ENCODE data around the gene LMO4. TPM values are rescaled to one million over a fixed set of nuclear protein-coding genes. Genes with fewer than 3 reads are reported as not detected.

The LMO4 gene
- total and polyA plus RNA-seq, 7 experiments from 2014 or later, result 6.4 to 30.6 (median 9.1) TPM

DNA sequence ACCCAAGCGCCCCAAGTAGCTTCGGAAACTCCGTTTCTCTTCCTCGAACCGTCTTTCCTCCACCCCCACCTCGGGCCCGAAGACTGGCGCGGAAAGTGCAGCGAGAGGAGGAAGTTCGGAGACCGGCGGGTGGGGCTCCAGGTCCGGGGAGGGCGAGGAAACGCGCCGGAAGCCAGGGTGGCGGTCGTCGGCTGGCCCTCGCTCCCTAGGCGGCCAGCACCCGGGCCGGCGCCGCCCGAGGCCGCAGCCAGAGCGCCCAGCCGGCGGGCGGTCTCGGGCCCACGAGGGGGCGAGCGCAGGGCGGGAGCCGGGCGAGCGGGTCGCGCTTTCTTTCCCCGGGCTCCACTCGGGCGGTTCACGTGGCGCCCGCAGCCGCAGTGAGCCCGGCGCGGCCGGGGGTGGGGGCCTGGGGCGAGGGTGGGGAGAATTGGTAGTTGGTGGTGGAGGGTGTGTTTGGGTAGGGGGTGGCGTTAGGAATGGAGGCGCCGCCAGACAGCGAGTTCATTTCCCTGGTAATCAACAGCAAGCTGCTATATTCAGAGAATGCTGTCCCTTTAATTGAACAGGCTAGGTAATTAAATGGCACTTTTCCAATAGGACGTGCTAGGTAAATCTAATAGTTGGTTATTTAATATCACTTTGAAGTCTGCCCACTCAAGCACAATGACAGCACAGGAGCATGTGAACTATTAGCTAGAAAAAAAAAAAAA, 6.7 kb downstream of the LMO4 start:
- Histone ChIP-seq H3K4me1 (ENCODE audit: control insufficient read depth in 2 of 2, insufficient read depth in 2 of 2, low read length in 2 of 2) (peaks cover 28 to 29% of the 10 kb centered on the region in 2 donors), H3K27ac (ENCODE audit: low read depth, low read length) (peak overlapping the region; percentile 38), H3K9me3 (ENCODE audit: control insufficient read depth in 2 of 3, low read length in 3 of 3) (no peaks in the 10 kb centered on the region), H3K4me3 (ENCODE audit: low read length) (peak overlapping the region; percentile 37), H3K27me3 (ENCODE audit: control insufficient read depth in 2 of 2, insufficient read depth in 2 of 2, low read length in 2 of 2) (peaks cover 0 to 10% of the 10 kb centered on the region in 2 donors), H3K36me3 (ENCODE audit: control insufficient read depth in 2 of 3, insufficient read depth in 3 of 3, low read length in 3 of 3) (peaks cover 0 to 9% (median 0%) of the 10 kb centered on the region in 3 experiments)
- H3K9me3 Mint-ChIP-seq, result no peaks in the 10 kb centered on the region
- H3K27me3 Mint-ChIP-seq, result peaks cover 11 to 45% (median 27%) of the 10 kb centered on the region in 5 donors
- H3K4me1 Mint-ChIP-seq, result peaks cover 19 to 63% (median 46%) of the 10 kb centered on the region in 7 donors
- CTCF ChIA-PET, result interaction anchor here (1.3 to 1.5 kb wide), 2 partner anchors 9 to 13 kb away, joined by 3 to 6 read pairs; no protein-coding TSS in a partner anchor
- H3K27ac Mint-ChIP-seq, result peak overlapping the region; percentile 16 to 95 (median 76)
- DNase-seq, result peak; percentile 30 to 68 (median 52)
- POLR2A ChIA-PET, result interaction anchor here (0.7 to 1.1 kb wide), 2 partner anchors 8 to 9 kb away, joined by 3 to 4 read pairs; no protein-coding TSS in a partner anchor
- H3K4me3 Mint-ChIP-seq, result peak overlapping the region; percentile 81 to 94 (median 90)
- peaks cover 0 to 26% (median 4%) of the 10 kb centered on the region in 5 donors for H3K36me3 Mint-ChIP-seq
- ATAC-seq, result peak; percentile 68
- intact Hi-C loops (cut with micrococcal nuclease), result loop anchor here (1.0 to 10.0 kb wide), 3 partner anchors 9 to 1349 kb away; partner anchors contain the start of genes PKN2 (in 1 of the 2) and SH3GLB1 (in 1 of the 2)

DNA sequence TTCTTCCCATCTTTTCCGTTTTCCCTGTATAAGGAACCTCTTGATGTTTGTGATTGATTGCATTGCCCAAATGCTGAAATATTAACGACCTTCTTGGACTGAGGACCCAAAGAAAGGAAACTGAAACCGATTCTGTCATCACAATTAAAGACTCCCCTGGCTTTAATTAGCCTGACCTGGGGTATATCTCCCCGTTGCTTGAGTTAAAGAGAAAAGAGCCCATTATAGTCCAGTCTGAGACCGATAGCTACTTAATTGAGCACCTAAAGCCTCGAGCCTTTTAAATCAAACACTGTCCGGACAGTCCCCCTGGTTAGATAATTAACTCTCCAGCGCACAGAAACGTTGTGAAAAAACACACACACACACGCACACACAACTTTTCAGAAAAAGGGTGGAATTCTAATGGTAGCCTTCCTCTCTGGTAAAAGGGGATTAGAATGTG, 8.0 kb downstream of the LMO4 start:
- Histone ChIP-seq H3K27me3 (ENCODE audit: control insufficient read depth in 2 of 2, insufficient read depth in 2 of 2, low read length in 2 of 2) (peaks cover 0 to 10% of the 10 kb centered on the region in 2 donors), H3K27ac (ENCODE audit: low read depth, low read length) (no peak overlapping the region), H3K36me3 (ENCODE audit: control insufficient read depth in 2 of 3, insufficient read depth in 3 of 3, low read length in 3 of 3) (peaks cover 0 to 9% (median 0%) of the 10 kb centered on the region in 3 experiments), H3K4me1 (ENCODE audit: control insufficient read depth in 2 of 2, insufficient read depth in 2 of 2, low read length in 2 of 2) (peaks cover 26 to 28% of the 10 kb centered on the region in 2 donors), H3K4me3 (ENCODE audit: low read length) (no peak overlapping the region), H3K9me3 (ENCODE audit: control insufficient read depth in 2 of 3, low read length in 3 of 3) (no peaks in the 10 kb centered on the region)
- intact Hi-C loops (cut with micrococcal nuclease), result loop anchor here in 1 of 2 donors (1.0 to 10.0 kb wide), 2 partner anchors 8 to 632 kb away; partner anchors contain the start of genes LMO4 and SH3GLB1
- peak overlapping the region in 1 of 9 donors; percentile 2 for H3K27ac Mint-ChIP-seq
- POLR2A ChIA-PET, result no interaction called here
- H3K4me3 Mint-ChIP-seq, result peak overlapping the region in 5 of 10 donors; percentile 1 to 82 (median 34)
- DNase-seq (no peak), ATAC-seq (no peak)
- no peaks in the 10 kb centered on the region for H3K9me3 Mint-ChIP-seq
- peaks cover 10 to 56% (median 37%) of the 10 kb centered on the region in 7 donors for H3K4me1 Mint-ChIP-seq
- peaks cover 0 to 35% (median 4%) of the 10 kb centered on the region in 5 donors for H3K36me3 Mint-ChIP-seq
- CTCF ChIA-PET, result interaction anchor here (1.3 kb wide), 1 partner anchor 10 kb away, joined by 6 read pairs; no protein-coding TSS in a partner anchor
- peaks cover 11 to 37% (median 23%) of the 10 kb centered on the region in 5 donors for H3K27me3 Mint-ChIP-seq

DNA sequence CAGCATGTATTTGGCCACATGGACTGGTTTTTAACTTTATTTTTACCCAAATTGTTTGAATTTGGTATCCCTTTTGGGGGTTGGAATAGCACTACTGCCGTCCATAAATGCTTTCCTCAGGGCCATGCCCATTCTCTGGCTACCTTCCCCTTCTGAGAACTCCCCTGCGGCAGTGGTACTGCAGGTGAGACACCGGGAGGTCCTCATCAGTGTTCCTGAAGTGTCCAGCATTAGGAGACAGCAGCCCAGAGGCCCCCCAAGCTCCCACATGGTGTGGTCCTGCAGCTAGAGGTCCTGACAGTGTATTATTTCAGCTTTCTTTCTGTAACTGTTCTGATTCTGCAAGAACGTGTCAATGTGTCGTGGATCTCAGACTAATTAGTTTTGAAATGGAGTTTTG, 8.9 kb downstream of the LMO4 start:
- DNase-seq (no peak), ATAC-seq (no peak)
- intact Hi-C loops (cut with micrococcal nuclease), result loop anchor here in 1 of 2 donors (10.0 kb wide), 1 partner anchor 633 kb away; the partner anchor contains the start of gene SH3GLB1
- CTCF ChIA-PET, result no interaction called here
- H3K4me1 ChIP-seq (ENCODE audit: control insufficient read depth in 2 of 2, insufficient read depth in 2 of 2, low read length in 2 of 2), result peaks cover 16 to 22% of the 10 kb centered on the region in 2 donors
- no peak overlapping the region for H3K4me3 ChIP-seq (ENCODE audit: low read length)
- Mint-ChIP-seq H3K9me3 (no peaks in the 10 kb centered on the region), H3K4me1 (peaks cover under 1 to 48% (median 29%) of the 10 kb centered on the region in 7 donors), H3K27me3 (peaks cover 9 to 29% (median 16%) of the 10 kb centered on the region in 5 donors), H3K36me3 (peaks cover 0 to 31% (median 8%) of the 10 kb centered on the region in 5 donors), H3K4me3 (no peak overlapping the region), H3K27ac (no peak overlapping the region)
- POLR2A ChIA-PET, result no interaction called here
- peaks cover 0 to 10% of the 10 kb centered on the region in 2 donors for H3K27me3 ChIP-seq (ENCODE audit: control insufficient read depth in 2 of 2, insufficient read depth in 2 of 2, low read length in 2 of 2)
- peaks cover 0 to 9% (median 0%) of the 10 kb centered on the region in 3 experiments for H3K36me3 ChIP-seq (ENCODE audit: control insufficient read depth in 2 of 3, insufficient read depth in 3 of 3, low read length in 3 of 3)
- H3K9me3 ChIP-seq (ENCODE audit: control insufficient read depth in 2 of 3, low read length in 3 of 3), result no peaks in the 10 kb centered on the region
- H3K27ac ChIP-seq (ENCODE audit: low read depth, low read length), result no peak overlapping the region

DNA sequence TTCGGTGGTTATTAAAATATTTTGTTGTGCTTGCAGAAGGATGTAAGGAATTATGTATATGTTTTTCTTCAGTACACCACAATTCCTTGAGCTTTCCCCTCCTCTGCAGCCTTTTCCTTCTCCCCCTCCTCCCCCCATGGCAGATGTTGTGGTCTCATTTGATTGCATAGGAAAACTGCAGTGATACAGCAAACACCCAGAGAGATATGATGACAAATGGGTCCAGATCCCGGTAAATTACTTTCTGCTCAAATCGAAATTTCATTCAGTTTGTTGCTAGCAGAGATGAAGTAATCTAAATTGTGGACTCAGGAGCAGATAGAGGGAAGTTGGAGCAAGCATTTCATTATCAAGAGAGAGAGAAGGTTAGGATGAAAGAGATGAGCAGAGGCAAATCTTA, 9.9 kb downstream of the LMO4 start:
- Mint-ChIP-seq H3K27ac (no peak overlapping the region), H3K36me3 (peaks cover 0 to 33% (median 10%) of the 10 kb centered on the region in 5 donors), H3K4me3 (no peak overlapping the region), H3K9me3 (no peaks in the 10 kb centered on the region), H3K4me1 (peaks cover 0 to 39% (median 19%) of the 10 kb centered on the region in 7 donors), H3K27me3 (peaks cover 3 to 27% (median 12%) of the 10 kb centered on the region in 5 donors)
- H3K36me3 ChIP-seq (ENCODE audit: control insufficient read depth in 2 of 3, insufficient read depth in 3 of 3, low read length in 3 of 3), result peaks cover 0 to 9% (median 0%) of the 10 kb centered on the region in 3 experiments
- no peak overlapping the region for H3K4me3 ChIP-seq (ENCODE audit: low read length)
- intact Hi-C loops (cut with micrococcal nuclease), result loop anchor here in 1 of 2 donors (10.0 kb wide), 1 partner anchor 634 kb away; the partner anchor contains the start of gene SH3GLB1
- DNase-seq, result no peak
- POLR2A ChIA-PET, result no interaction called here
- peaks cover 0 to 3% of the 10 kb centered on the region in 2 donors for H3K27me3 ChIP-seq (ENCODE audit: control insufficient read depth in 2 of 2, insufficient read depth in 2 of 2, low read length in 2 of 2)
- no peaks in the 10 kb centered on the region for H3K9me3 ChIP-seq (ENCODE audit: control insufficient read depth in 2 of 3, low read length in 3 of 3)
- no peak overlapping the region for H3K27ac ChIP-seq (ENCODE audit: low read depth, low read length)
- CTCF ChIA-PET, result no interaction called here
- no peak for ATAC-seq
- peaks cover 15 to 16% of the 10 kb centered on the region in 2 donors for H3K4me1 ChIP-seq (ENCODE audit: control insufficient read depth in 2 of 2, insufficient read depth in 2 of 2, low read length in 2 of 2)

- Histone ChIP-seq H3K36me3 (ENCODE audit: control insufficient read depth in 2 of 3, insufficient read depth in 3 of 3, low read length in 3 of 3) (peaks cover 0 to 9% (median 0%) of the 10 kb centered on the region in 3 experiments), H3K4me3 (ENCODE audit: low read length) (no peak overlapping the region), H3K27me3 (ENCODE audit: control insufficient read depth in 2 of 2, insufficient read depth in 2 of 2, low read length in 2 of 2) (no peaks in the 10 kb centered on the region), H3K9me3 (ENCODE audit: control insufficient read depth in 2 of 3, low read length in 3 of 3) (no peaks in the 10 kb centered on the region), H3K4me1 (ENCODE audit: control insufficient read depth in 2 of 2, insufficient read depth in 2 of 2, low read length in 2 of 2) (no peaks in the 10 kb centered on the region), H3K27ac (ENCODE audit: low read depth, low read length) (no peak overlapping the region)
- CTCF ChIA-PET, result interaction anchor here (1.2 kb wide), 1 partner anchor 14 kb away, joined by 3 read pairs; no protein-coding TSS in a partner anchor
- Mint-ChIP-seq H3K4me3 (no peak overlapping the region), H3K36me3 (peaks cover 0 to 45% (median 10%) of the 10 kb centered on the region in 5 donors), H3K4me1 (peaks cover 0 to 3% (median 0%) of the 10 kb centered on the region in 7 donors), H3K9me3 (no peaks in the 10 kb centered on the region), H3K27me3 (peaks cover 0 to 9% (median 3%) of the 10 kb centered on the region in 5 donors), H3K27ac (no peak overlapping the region)
- POLR2A ChIA-PET, result interaction anchor here (0.7 to 1.2 kb wide), 2 partner anchors 10 to 14 kb away, joined by 4 read pairs; no protein-coding TSS in a partner anchor
- DNase-seq (no peak), ATAC-seq (no peak)
- intact Hi-C loops (cut with micrococcal nuclease), result loop anchor here in 1 of 2 donors (10.0 kb wide), 1 partner anchor 1639 kb away; the partner anchor contains the start of gene ZNHIT6
These were observed 15.6 kb downstream of the LMO4 start for GRCh38 chr1:87344231-87344630.

GRCh38 chr1:87346130-87346814, 17.6 kb downstream of the LMO4 start:
- Mint-ChIP-seq H3K36me3 (peaks cover 0 to 34% (median 6%) of the 10 kb centered on the region in 5 donors), H3K4me3 (no peak overlapping the region), H3K27me3 (peaks cover 0 to 9% (median 3%) of the 10 kb centered on the region in 5 donors), H3K27ac (no peak overlapping the region), H3K4me1 (peaks cover 0 to 3% (median 0%) of the 10 kb centered on the region in 7 donors), H3K9me3 (no peaks in the 10 kb centered on the region)
- CTCF ChIA-PET, result interaction anchor here (1.2 kb wide), 1 partner anchor 20 kb away, joined by 3 read pairs; no protein-coding TSS in a partner anchor
- Histone ChIP-seq H3K27ac (ENCODE audit: low read depth, low read length) (no peak overlapping the region), H3K4me1 (ENCODE audit: control insufficient read depth in 2 of 2, insufficient read depth in 2 of 2, low read length in 2 of 2) (no peaks in the 10 kb centered on the region), H3K36me3 (ENCODE audit: control insufficient read depth in 2 of 3, insufficient read depth in 3 of 3, low read length in 3 of 3) (no peaks in the 10 kb centered on the region), H3K4me3 (ENCODE audit: low read length) (no peak overlapping the region), H3K9me3 (ENCODE audit: control insufficient read depth in 2 of 3, low read length in 3 of 3) (no peaks in the 10 kb centered on the region), H3K27me3 (ENCODE audit: control insufficient read depth in 2 of 2, insufficient read depth in 2 of 2, low read length in 2 of 2) (no peaks in the 10 kb centered on the region)
- ATAC-seq (no peak), DNase-seq (no peak)
- intact Hi-C loops (cut with micrococcal nuclease), result loop anchor here in 1 of 2 donors (10.0 kb wide), 1 partner anchor 1641 kb away; the partner anchor contains the start of gene ZNHIT6
- POLR2A ChIA-PET, result interaction anchor here (0.5 kb wide), 1 partner anchor 53 kb away, joined by 3 read pairs; no protein-coding TSS in a partner anchor
